Measurements from ENCODE around the gene CERS4.
A peak's percentile ranks its signal among the peaks of the same experiment; 100 is the strongest.

CERS4 gene

DNA sequence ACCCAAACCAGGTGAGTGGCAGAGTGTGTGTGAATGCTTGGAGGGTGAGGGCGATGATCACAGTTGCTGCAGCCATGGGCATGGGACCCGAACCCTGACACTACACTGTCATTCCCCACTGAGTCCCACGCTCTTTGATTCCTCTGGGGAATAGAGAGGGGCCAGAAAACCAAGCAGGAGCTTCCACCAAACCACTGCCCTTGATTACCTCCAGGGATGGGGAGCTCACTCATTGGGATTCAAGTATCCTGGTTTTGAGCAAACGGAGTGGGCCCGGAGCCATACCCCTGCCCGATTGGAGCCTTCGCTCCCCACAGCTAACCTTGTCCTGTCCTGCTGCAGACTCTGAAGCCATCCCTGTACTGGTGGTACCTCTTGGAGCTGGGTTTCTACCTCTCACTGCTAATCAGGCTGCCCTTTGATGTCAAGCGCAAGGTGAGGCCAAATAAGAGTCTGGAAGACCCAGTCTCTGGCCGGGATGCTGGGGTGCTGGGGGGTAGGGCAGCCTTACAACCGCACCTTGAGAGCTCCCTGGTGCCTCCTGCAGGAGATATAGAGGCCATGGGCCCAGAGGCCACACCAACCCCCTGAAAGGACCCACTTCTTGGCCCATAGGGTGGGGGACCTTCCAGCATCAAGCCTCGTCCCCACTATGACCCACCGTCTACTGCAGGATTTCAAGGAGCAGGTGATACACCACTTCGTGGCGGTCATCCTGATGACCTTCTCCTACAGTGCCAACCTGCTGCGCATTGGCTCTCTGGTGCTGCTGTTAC is 47.3 kb downstream of the CERS4 start:
- H3K36me3 ChIP-seq (replicated peaks; ENCODE audit: insufficient read depth, low read length) = no peaks in the 10 kb centered on the region
- DNase-seq = no peak

DNA sequence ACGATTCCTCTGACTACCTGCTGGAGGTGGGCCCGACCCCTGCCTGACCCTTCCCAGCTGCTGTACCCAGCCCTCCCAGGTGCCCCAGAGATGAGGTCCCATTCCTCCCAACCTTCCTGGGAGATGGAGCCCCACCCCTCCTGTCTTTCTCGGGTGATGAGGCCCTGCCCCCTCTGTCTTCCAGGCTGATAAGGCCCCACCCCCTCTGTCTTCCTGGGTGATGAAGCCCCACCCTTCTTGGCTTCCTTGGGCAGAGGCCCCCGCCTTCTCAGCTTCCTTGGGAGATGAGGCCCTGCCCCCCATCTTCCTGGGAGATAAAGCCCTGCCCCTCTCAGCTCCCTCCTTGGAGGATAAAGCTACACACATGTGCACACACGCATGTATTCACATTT is 47.9 kb downstream of the CERS4 start:
- Histone ChIP-seq H3F3A (ENCODE audit: insufficient read depth, low read length) (no peaks in the 10 kb centered on the region), H2AFZ (ENCODE audit: low read length) (no peak overlapping the region), H3K9me2 (replicated peaks; ENCODE audit: insufficient read depth, low read length) (no peaks in the 10 kb centered on the region), H3K4me1 (ENCODE audit: low read length) (peaks cover 7% of the 10 kb centered on the region), H3K27ac (ENCODE audit: low read length) (no peak overlapping the region), H4K20me1 (ENCODE audit: insufficient read depth, low read length) (no peaks in the 10 kb centered on the region), H3K4me3 (ENCODE audit: low read length) (no peak overlapping the region), H3K27me3 (replicated peaks; ENCODE audit: insufficient read depth, low read length) (peaks cover 13% of the 10 kb centered on the region), H3K9ac (ENCODE audit: low read length) (no peak overlapping the region), H3K4me2 (ENCODE audit: low read depth, low read length) (no peak overlapping the region), H3K36me3 (replicated peaks; ENCODE audit: insufficient read depth, low read length) (no peaks in the 10 kb centered on the region), H3K9me3 (replicated peaks; ENCODE audit: insufficient read depth, low read length) (no peaks in the 10 kb centered on the region), H3K79me2 (ENCODE audit: low read length) (no peaks in the 10 kb centered on the region)
- no peak for DNase-seq
- TF ChIP-seq, protein P1, sequence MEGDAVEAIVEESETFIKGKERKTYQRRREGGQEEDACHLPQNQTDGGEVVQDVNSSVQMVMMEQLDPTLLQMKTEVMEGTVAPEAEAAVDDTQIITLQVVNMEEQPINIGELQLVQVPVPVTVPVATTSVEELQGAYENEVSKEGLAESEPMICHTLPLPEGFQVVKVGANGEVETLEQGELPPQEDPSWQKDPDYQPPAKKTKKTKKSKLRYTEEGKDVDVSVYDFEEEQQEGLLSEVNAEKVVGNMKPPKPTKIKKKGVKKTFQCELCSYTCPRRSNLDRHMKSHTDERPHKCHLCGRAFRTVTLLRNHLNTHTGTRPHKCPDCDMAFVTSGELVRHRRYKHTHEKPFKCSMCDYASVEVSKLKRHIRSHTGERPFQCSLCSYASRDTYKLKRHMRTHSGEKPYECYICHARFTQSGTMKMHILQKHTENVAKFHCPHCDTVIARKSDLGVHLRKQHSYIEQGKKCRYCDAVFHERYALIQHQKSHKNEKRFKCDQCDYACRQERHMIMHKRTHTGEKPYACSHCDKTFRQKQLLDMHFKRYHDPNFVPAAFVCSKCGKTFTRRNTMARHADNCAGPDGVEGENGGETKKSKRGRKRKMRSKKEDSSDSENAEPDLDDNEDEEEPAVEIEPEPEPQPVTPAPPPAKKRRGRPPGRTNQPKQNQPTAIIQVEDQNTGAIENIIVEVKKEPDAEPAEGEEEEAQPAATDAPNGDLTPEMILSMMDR (IDR thresholded peaks at IDR 0.05; ENCODE audit: low read length) = no peak
- no peak for TF ChIP-seq EZH2 (optimal IDR thresholded peaks at IDR 0.05; ENCODE audit: low read depth, low read length)
- no peak for TF ChIP-seq EZH2phosphoT487 (IDR thresholded peaks at IDR 0.05; ENCODE audit: low read length)

More for the DNA sequence above, 47.3 kb downstream of the CERS4 start:
- H4K20me1 ChIP-seq (ENCODE audit: insufficient read depth, low read length) = no peaks in the 10 kb centered on the region
- H3K4me3 ChIP-seq (ENCODE audit: low read length) = no peak overlapping the region
- no peaks in the 10 kb centered on the region for H3K79me2 ChIP-seq (ENCODE audit: low read length)
- TF ChIP-seq EZH2phosphoT487 (IDR thresholded peaks at IDR 0.05; ENCODE audit: low read length) = no peak
- TF ChIP-seq EZH2 (optimal IDR thresholded peaks at IDR 0.05; ENCODE audit: low read depth, low read length) = no peak
- TF ChIP-seq, protein P1 (IDR thresholded peaks at IDR 0.05; ENCODE audit: low read length) = no peak
- H3K4me1 ChIP-seq (ENCODE audit: low read length) = peaks cover 7% of the 10 kb centered on the region
- no peaks in the 10 kb centered on the region for H3K9me2 ChIP-seq (replicated peaks; ENCODE audit: insufficient read depth, low read length)
- H2AFZ ChIP-seq (ENCODE audit: low read length) = no peak overlapping the region
- H3K27ac ChIP-seq (ENCODE audit: low read length) = no peak overlapping the region
- H3K27me3 ChIP-seq (replicated peaks; ENCODE audit: insufficient read depth, low read length) = peaks cover 13% of the 10 kb centered on the region
- peak overlapping the region; percentile 24; the same call in 1 of the 2 replicates for H3K4me2 ChIP-seq (ENCODE audit: low read depth, low read length)
- H3F3A ChIP-seq (ENCODE audit: insufficient read depth, low read length) = no peaks in the 10 kb centered on the region
- H3K9me3 ChIP-seq (replicated peaks; ENCODE audit: insufficient read depth, low read length) = no peaks in the 10 kb centered on the region
- no peak overlapping the region for H3K9ac ChIP-seq (ENCODE audit: low read length)

DNA sequence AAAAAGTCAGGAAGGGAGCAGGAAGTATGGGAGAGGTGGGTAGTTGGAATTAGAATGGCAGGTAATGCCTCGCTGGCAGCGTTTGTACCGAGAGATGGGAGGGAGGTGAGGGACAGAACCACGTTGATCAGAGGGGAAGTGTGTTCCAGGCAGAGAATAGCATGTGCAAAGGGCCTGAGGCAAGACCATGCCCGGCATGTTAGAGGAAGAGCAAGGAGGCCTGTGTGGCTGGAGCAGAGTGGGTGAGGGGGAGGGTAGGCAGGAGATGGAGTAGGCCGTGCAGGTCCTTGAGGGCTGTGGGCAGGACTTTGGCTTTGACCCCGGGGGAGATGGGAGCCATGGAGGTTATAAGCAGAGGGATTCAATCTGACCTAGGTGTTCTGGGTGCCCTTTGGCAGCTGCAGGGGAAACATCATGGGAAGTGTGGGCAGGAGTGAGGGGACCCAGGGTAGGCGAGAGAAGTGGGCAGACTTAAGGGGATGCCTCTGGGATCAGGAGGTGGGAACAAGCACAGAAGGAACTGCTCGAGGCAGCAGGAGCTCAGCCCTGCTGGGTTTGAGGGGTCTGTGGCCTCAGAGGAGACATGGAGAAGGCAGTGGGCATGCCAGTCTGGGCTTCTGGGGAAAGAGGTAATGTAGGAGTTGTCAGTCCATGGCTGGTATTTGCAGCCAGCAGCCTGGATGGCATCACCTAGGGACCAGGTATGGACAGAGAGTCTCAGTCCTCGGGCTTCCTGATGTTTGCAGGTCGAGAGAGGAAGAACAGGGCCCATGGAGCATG is 50.2 kb downstream of the CERS4 start:
- no peaks in the 10 kb centered on the region for H3F3A ChIP-seq (ENCODE audit: insufficient read depth, low read length)

More for the DNA sequence above, 50.2 kb downstream of the CERS4 start:
- H3K79me2 ChIP-seq (ENCODE audit: low read length) = no peaks in the 10 kb centered on the region
- H3K9me2 ChIP-seq (replicated peaks; ENCODE audit: insufficient read depth, low read length) = no peaks in the 10 kb centered on the region
- H3K27me3 ChIP-seq (replicated peaks; ENCODE audit: insufficient read depth, low read length) = peaks cover 13% of the 10 kb centered on the region
- no peaks in the 10 kb centered on the region for H4K20me1 ChIP-seq (ENCODE audit: insufficient read depth, low read length)
- no peak overlapping the region for H3K4me3 ChIP-seq (ENCODE audit: low read length)
- peaks cover 7% of the 10 kb centered on the region for H3K4me1 ChIP-seq (ENCODE audit: low read length)
- H3K9me3 ChIP-seq (replicated peaks; ENCODE audit: insufficient read depth, low read length) = no peaks in the 10 kb centered on the region
- H3K9ac ChIP-seq (ENCODE audit: low read length) = no peak overlapping the region
- no peak overlapping the region for H3K4me2 ChIP-seq (ENCODE audit: low read depth, low read length)
- no peak overlapping the region for H3K27ac ChIP-seq (ENCODE audit: low read length)
- no peaks in the 10 kb centered on the region for H3K36me3 ChIP-seq (replicated peaks; ENCODE audit: insufficient read depth, low read length)
- TF ChIP-seq, protein P1 (IDR thresholded peaks at IDR 0.05; ENCODE audit: low read length) = no peak
- TF ChIP-seq EZH2 (optimal IDR thresholded peaks at IDR 0.05; ENCODE audit: low read depth, low read length) (no peak), EZH2phosphoT487 (IDR thresholded peaks at IDR 0.05; ENCODE audit: low read length) (no peak)
- no peak overlapping the region for H2AFZ ChIP-seq (ENCODE audit: low read length)
- DNase-seq = no peak

All from MM.1S (cell line).